Subcutaneous adipose tissue (tissue), 4 donors: ENCODE results near the gene PDCD7. TPM values are rescaled to one million over a fixed set of nuclear protein-coding genes. Genes with fewer than 3 reads are reported as not detected.

ENCODE experiments used
- CTCF ChIP-seq: fragments of 450-650 bp; IDR thresholded peaks from one replicate; pipeline ENCODE4 v1.5.1; 2016; ENCODE audit warnings: low read depth, mild to moderate bottlenecking, control low read depth, antibody characterized with exemption, moderate library complexity
- small RNA-seq: library from RNA; depleted of rRNA; stranded (forward); fragments of <200 nt; gene quantifications from one replicate; pipeline ENCODE3, GENCODE V24; 2016
- total RNA-seq, 4 donors: library from RNA; depleted of rRNA; stranded (reverse); fragments of >200 nt; gene quantifications; one replicate each; pipeline ENCODE4 v1.1.0, GENCODE V29; 2016

The PDCD7 gene
- total RNA-seq, 4 donors from 2014 or later = 11.9 to 21.1 (median 17.9) TPM

- no peak for TF ChIP-seq CTCF
Observed at GRCh38 chr15:65069779-65070546, 63.6 kb downstream of the PDCD7 start.

- TF ChIP-seq CTCF = no peak
Observed at GRCh38 chr15:65069179-65069578, 64.4 kb downstream of the PDCD7 start.

DNA sequence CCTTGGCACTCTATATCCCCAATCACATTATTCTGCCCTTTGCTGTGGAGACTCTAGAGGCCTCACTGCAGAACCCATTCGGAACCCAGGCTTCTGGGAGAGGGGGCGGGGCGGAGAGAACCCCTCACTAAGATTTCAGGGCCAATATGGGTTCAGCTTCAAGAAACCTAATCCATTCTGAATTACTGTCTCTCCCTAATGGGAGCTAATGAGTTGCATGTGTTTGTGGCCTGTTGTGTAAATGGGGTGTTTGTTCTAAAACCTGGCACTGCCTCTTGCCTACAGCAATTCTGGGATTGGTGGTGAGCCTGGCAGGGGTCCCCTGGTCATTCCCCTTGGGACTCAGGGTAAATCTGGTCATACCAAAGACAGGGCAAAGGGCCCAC, 65.2 kb downstream of the PDCD7 start:
- TF ChIP-seq CTCF = no peak

GRCh38 chr15:65067645-65068402, 65.8 kb downstream of the PDCD7 start, which contains the start of gene RASL12:
Gene RASL12 (minus strand): TSS chr15:65067991. CDS start chr15:65067835, 156 bp downstream.
- no peak for TF ChIP-seq CTCF

Small RNA genes within 50 kb of the gene (small RNA-seq; reads per million reads assigned to genes)
- gene AC013553.1 = not detected

Other genes starting within 250 kb of the PDCD7 start
- gene ANKDD1A, start 221.9 kb downstream of the PDCD7 start, total RNA-seq = 10 to 100 TPM; 13.8 to 27.3 (median 15.2) TPM
- 100 to 1,000 TPM in 1 of 4 donors, 10 to 100 TPM in 3; 89.7 to 127 (median 94.8) TPM for gene SPG21, start 143.9 kb downstream of the PDCD7 start, total RNA-seq
- 10 to 100 TPM; 18.3 to 29.0 (median 23.7) TPM for gene MTFMT, start 104.2 kb downstream of the PDCD7 start, total RNA-seq
- not detected for gene SLC51B, start 88.4 kb downstream of the PDCD7 start, total RNA-seq
- 10 to 100 TPM in 1 of 4 donors, 1 to 10 TPM in 3; 2.6 to 13.6 (median 7.7) TPM for gene RASL12, start 65.8 kb downstream of the PDCD7 start, total RNA-seq
- gene KBTBD13, start 57.1 kb downstream of the PDCD7 start, total RNA-seq = not detected
- gene UBAP1L, start 18.6 kb downstream of the PDCD7 start, total RNA-seq = 1 to 10 TPM; 1.3 to 5.7 (median 3.1) TPM
- gene CLPX, start 51.5 kb upstream of the PDCD7 start, total RNA-seq = 10 to 100 TPM; 49.6 to 79.5 (median 71.9) TPM
- 100 to 1,000 TPM in 2 of 4 donors, 10 to 100 TPM in 2; 46.5 to 223 (median 111) TPM for gene CILP, start 77.7 kb upstream of the PDCD7 start, total RNA-seq
- gene PARP16, start 153.1 kb upstream of the PDCD7 start, total RNA-seq = 10 to 100 TPM in 2 of 4 donors, 1 to 10 TPM in 2; 8.1 to 13.4 (median 11.0) TPM
- not detected for gene RNU5A-1, start 162.2 kb upstream of the PDCD7 start, total RNA-seq
- gene RNU5B-1, start 170.9 kb upstream of the PDCD7 start, total RNA-seq = not detected
- gene IGDCC3, start 244.2 kb upstream of the PDCD7 start, total RNA-seq = not detected